DOHH2 (cell line): ENCODE measurements around the gene RPH3AL.

Experiments used
- CTCF ChIP-seq: fragments of 200-600 bp; sonication (generic); IDR thresholded peaks from one replicate; pipeline ENCODE4 v1.5.1; 2014; ENCODE audit warnings: antibody characterized with exemption, mild to moderate bottlenecking, low read depth, low read length; ENCODE audit not compliant: poor library complexity, severe bottlenecking
- EZH2phosphoT487 ChIP-seq: fragments of 200-600 bp; sonication (generic); IDR thresholded peaks from 2 replicates; pipeline ENCODE4 v1.6.1; 2017; ENCODE audit warnings: borderline replicate concordance, mild to moderate bottlenecking, antibody characterized with exemption, low read length, moderate library complexity, mixed read lengths

GRCh38 chr17:223723-224471 is 128.7 kb downstream of the RPH3AL start:
- TF ChIP-seq CTCF (no peak), EZH2phosphoT487 (no peak)
